OCI-LY3 (cell line): ENCODE data around the gene PPARG.

Experiments used
- H2AFZ ChIP-seq: fragments of 200-600, 300-600 bp; shearing (Covaris generic); 2 replicates; pipeline ENCODE4 v1.6.0; 2014; ENCODE audit warnings: antibody characterized with exemption, low read depth, low read length
- H3K27ac ChIP-seq: fragments of 200-600, 300-600 bp; sonication (generic); 2 replicates; pipeline ENCODE4 v1.5.1; 2014; ENCODE audit warnings: mild to moderate bottlenecking, low read length, moderate library complexity, mixed read lengths
- H3K27me3 ChIP-seq: fragments of 200-600, 300-600 bp; sonication (generic); 2 replicates; pipeline ENCODE4 v1.6.1; 2014; ENCODE audit warnings: low read depth, low read length, mixed read lengths
- H3K36me3 ChIP-seq: fragments of 200-600, 300-600 bp; sonication (generic); replicated peaks from 2 replicates; pipeline ENCODE3; 2014; ENCODE audit warnings: low read depth, low read length, mixed read lengths
- H3K4me1 ChIP-seq: fragments of 300-600, 200-600 bp; sonication (generic); 2 replicates; pipeline ENCODE4 v1.6.1; 2014; ENCODE audit warnings: low read length, mixed read lengths
- H3K4me2 ChIP-seq: fragments of 200-600, 300-600 bp; sonication (generic); 2 replicates; pipeline ENCODE4 v1.6.1; 2014; ENCODE audit warnings: low read length, mixed read lengths
- H3K4me3 ChIP-seq: fragments of 300-600, 200-600 bp; sonication (generic); 2 replicates; pipeline ENCODE4 v1.5.1; 2014; ENCODE audit warnings: antibody characterized with exemption, mild to moderate bottlenecking, low read length, moderate library complexity
- H3K79me2 ChIP-seq: fragments of 300-600, 200-600 bp; shearing (Covaris generic); 2 replicates; pipeline ENCODE4 v1.6.1; 2014; ENCODE audit warnings: mild to moderate bottlenecking, low read length, mixed read lengths
- H3K9ac ChIP-seq: fragments of 300-600, 200-600 bp; shearing (Covaris generic); 2 replicates; pipeline ENCODE4 v1.6.0; 2014; ENCODE audit warnings: mild to moderate bottlenecking, low read length, moderate library complexity
- H3K9me3 ChIP-seq: fragments of 200-600, 300-600 bp; shearing (Covaris generic); 2 replicates; pipeline ENCODE4 v1.6.1; 2014; ENCODE audit warnings: low read length, mixed read lengths; ENCODE audit not compliant: insufficient read depth
- H4K20me1 ChIP-seq: fragments of 200-600, 300-600 bp; sonication (generic); 2 replicates; pipeline ENCODE4 v1.6.1; 2016; ENCODE audit warnings: low read length, mixed read lengths; ENCODE audit not compliant: insufficient read depth
- EZH2phosphoT487 ChIP-seq: fragments of 200-600 bp; shearing (Covaris generic); IDR thresholded peaks from 2 replicates; pipeline ENCODE4 v1.6.1; 2018; ENCODE audit warnings: antibody characterized with exemption, mixed run types, low read depth
- TF ChIP-seq, protein P1 (sequence below): fragments of 200-600, 300-600 bp; sonication (generic); IDR thresholded peaks from 2 replicates; pipeline ENCODE4 v1.5.1; 2014; ENCODE audit warnings: antibody characterized with exemption, low read length, low read depth

Gene PPARG

DNA sequence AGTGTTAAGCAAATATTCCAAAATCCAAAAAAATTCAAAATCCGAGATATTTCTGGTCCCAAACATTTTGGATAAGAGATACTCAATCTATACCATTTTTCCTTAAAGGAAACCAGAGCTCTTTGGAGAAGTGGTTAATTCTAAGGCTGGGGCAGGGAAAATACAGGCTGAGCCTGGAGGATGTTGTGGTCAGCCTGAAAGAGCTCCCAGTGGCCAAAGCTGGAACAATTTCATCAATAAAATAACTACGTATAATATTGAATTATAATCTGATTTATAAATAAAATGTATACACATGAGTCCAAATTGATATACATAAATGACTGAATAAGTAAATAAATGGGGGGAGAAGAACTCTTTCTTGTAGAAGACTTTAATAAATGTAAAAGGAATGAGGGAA is 24.6 kb downstream of the PPARG start:
- H3K27me3 ChIP-seq: peaks cover 12% of the 10 kb centered on the region
- H3K4me3 ChIP-seq: no peak overlapping the region
- no peak overlapping the region for H3K27ac ChIP-seq
- no peaks in the 10 kb centered on the region for H3K9me3 ChIP-seq
- H4K20me1 ChIP-seq: no peaks in the 10 kb centered on the region
- H2AFZ ChIP-seq: no peak overlapping the region
- H3K36me3 ChIP-seq: no peaks in the 10 kb centered on the region
- peaks cover 21% of the 10 kb centered on the region for H3K4me1 ChIP-seq
- no peak for TF ChIP-seq EZH2phosphoT487
- TF ChIP-seq, protein P1, sequence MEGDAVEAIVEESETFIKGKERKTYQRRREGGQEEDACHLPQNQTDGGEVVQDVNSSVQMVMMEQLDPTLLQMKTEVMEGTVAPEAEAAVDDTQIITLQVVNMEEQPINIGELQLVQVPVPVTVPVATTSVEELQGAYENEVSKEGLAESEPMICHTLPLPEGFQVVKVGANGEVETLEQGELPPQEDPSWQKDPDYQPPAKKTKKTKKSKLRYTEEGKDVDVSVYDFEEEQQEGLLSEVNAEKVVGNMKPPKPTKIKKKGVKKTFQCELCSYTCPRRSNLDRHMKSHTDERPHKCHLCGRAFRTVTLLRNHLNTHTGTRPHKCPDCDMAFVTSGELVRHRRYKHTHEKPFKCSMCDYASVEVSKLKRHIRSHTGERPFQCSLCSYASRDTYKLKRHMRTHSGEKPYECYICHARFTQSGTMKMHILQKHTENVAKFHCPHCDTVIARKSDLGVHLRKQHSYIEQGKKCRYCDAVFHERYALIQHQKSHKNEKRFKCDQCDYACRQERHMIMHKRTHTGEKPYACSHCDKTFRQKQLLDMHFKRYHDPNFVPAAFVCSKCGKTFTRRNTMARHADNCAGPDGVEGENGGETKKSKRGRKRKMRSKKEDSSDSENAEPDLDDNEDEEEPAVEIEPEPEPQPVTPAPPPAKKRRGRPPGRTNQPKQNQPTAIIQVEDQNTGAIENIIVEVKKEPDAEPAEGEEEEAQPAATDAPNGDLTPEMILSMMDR: no peak
- no peak overlapping the region for H3K4me2 ChIP-seq
- no peaks in the 10 kb centered on the region for H3K79me2 ChIP-seq
- H3K9ac ChIP-seq: no peak overlapping the region

DNA sequence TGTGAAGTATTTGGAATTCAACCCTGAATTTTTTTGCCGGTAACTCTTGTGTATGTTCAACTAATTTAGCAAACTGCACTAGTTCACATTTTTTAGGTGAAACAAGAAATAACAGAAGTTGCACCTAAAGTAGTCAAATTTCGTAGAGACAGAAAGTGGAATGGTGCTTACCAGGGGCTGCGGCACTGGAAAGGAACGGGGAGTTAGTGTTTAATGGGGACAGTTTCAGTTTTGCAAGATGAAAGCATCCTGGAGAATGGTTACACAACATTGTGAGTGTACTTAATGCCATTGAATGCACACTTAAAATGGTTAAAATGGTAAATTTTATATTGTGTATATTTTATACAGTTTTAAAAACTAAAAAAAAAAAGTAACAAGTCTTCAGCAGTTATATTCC is 27.4 kb downstream of the PPARG start:
- H3K4me2 ChIP-seq: peak overlapping the region; percentile 72
- peak overlapping the region; percentile 43 for H3K9ac ChIP-seq
- no peaks in the 10 kb centered on the region for H4K20me1 ChIP-seq
- no peaks in the 10 kb centered on the region for H3K36me3 ChIP-seq
- H3K79me2 ChIP-seq: no peaks in the 10 kb centered on the region
- H3K9me3 ChIP-seq: no peaks in the 10 kb centered on the region
- H3K27ac ChIP-seq: peak overlapping the region; percentile 66; the same call in 1 of the 2 replicates
- peaks cover 12% of the 10 kb centered on the region for H3K27me3 ChIP-seq
- peak overlapping the region; percentile 53 for H3K4me3 ChIP-seq
- H3K4me1 ChIP-seq: peaks cover 21% of the 10 kb centered on the region
- TF ChIP-seq EZH2phosphoT487: no peak
- TF ChIP-seq, protein P1: no peak
- peak overlapping the region; percentile 62; the same call in 1 of the 2 replicates for H2AFZ ChIP-seq

DNA sequence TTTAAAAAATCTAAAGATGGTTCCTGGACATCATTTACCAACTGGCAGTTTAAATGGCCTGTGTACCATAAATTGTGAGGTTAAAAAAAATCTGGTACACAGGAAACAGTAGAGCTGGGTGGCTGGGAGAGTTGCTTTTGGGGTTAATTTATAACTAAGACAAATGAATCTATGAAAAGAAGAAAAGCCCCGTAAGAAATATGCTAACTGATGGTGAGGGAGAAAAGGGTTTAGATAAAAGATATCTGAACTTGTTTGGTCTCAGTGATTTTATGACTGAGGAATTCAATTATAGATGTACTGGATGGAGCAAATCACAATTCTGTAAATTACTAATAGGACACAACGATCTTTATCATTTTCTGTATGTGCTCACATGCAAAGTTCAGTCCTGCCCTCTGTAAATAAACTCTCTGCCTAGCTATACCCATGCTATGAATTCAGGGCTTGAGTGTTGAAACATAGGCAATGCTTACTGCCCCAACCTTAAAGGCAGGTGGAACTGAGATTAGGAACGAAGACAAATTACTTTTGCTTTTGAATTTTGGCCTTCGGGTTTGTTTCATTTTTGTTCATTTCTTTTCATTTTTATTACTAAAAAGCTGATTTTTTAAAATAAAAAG is 28.0 kb downstream of the PPARG start:
- Histone ChIP-seq H2AFZ (peak overlapping the region; percentile 62), H3K27me3 (peaks cover 9% of the 10 kb centered on the region), H3K27ac (peak overlapping the region; percentile 66), H3K79me2 (no peaks in the 10 kb centered on the region), H3K9me3 (no peaks in the 10 kb centered on the region), H3K4me1 (peaks cover 21% of the 10 kb centered on the region), H4K20me1 (no peaks in the 10 kb centered on the region), H3K9ac (peak overlapping the region; percentile 43), H3K4me3 (peak overlapping the region; percentile 53), H3K4me2 (peak overlapping the region; percentile 72), H3K36me3 (no peaks in the 10 kb centered on the region)
- no peak for TF ChIP-seq EZH2phosphoT487

DNA sequence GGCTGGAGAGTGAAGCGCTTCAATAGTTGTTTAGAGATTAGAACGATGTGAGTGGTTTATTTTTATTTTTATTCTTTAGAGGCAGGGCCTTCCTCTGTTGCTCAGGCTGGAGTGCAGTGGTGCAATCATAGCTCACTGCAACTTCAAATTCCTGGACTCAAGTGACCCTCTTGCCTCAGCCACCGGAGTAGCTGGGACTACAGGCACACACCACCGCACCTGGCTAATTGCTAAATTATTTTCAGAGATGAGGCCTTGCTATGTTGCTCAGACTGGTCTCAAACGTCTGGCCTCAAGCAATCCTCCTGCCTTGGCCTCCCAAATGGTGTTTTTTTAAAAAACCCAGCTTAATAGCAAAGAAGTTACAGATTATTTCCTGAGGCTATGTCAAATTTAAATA is 29.0 kb downstream of the PPARG start:
- TF ChIP-seq, protein P1: no peak
- TF ChIP-seq EZH2phosphoT487: no peak
- Histone ChIP-seq H3K27me3 (peaks cover 9% of the 10 kb centered on the region), H3K4me2 (no peak overlapping the region; the same call in 1 of the 2 replicates), H3K36me3 (no peaks in the 10 kb centered on the region), H4K20me1 (no peaks in the 10 kb centered on the region), H3K79me2 (no peaks in the 10 kb centered on the region), H3K4me1 (peaks cover 21% of the 10 kb centered on the region), H2AFZ (no peak overlapping the region), H3K9ac (no peak overlapping the region; the same call in 1 of the 2 replicates), H3K9me3 (no peaks in the 10 kb centered on the region), H3K27ac (no peak overlapping the region), H3K4me3 (no peak overlapping the region)
